BLaER1 (cell line): ENCODE data around the gene ZNF407.
A peak's percentile ranks its signal among the peaks of the same experiment; 100 is the strongest.

Experiments
- H3K27ac ChIP-seq: shearing (Covaris generic); formaldehyde crosslinking; 2 replicates; pipeline ENCODE4 v1.8.1; 2022
- H3K27me3 ChIP-seq: shearing (Covaris generic); formaldehyde crosslinking; 2 replicates; pipeline ENCODE4 v1.8.1; 2022
- H3K36me3 ChIP-seq: shearing (Covaris generic); formaldehyde crosslinking; 2 replicates; pipeline ENCODE4 v1.8.1; 2022
- H3K4me1 ChIP-seq: shearing (Covaris generic); formaldehyde crosslinking; 2 replicates; pipeline ENCODE4 v1.8.1; 2022
- H3K4me2 ChIP-seq: shearing (Covaris generic); formaldehyde crosslinking; 2 replicates; pipeline ENCODE4 v1.8.1; 2022
- H3K4me3 ChIP-seq: shearing (Covaris generic); formaldehyde crosslinking; 2 replicates; pipeline ENCODE4 v1.8.1; 2022
- H3K9ac ChIP-seq: shearing (Covaris generic); formaldehyde crosslinking; 2 replicates; pipeline ENCODE4 v1.8.1; 2022
- H3K9me3 ChIP-seq: shearing (Covaris generic); formaldehyde crosslinking; 2 replicates; pipeline ENCODE4 v1.8.1; 2022
- H4K20me1 ChIP-seq: shearing (Covaris generic); formaldehyde crosslinking; 2 replicates; pipeline ENCODE4 v1.8.1; 2022
- Cebpa-rat ChIP-seq: shearing (Covaris generic); IDR thresholded peaks from 2 replicates; pipeline ENCODE4 v1.8.1; 2022

ZNF407 gene

DNA sequence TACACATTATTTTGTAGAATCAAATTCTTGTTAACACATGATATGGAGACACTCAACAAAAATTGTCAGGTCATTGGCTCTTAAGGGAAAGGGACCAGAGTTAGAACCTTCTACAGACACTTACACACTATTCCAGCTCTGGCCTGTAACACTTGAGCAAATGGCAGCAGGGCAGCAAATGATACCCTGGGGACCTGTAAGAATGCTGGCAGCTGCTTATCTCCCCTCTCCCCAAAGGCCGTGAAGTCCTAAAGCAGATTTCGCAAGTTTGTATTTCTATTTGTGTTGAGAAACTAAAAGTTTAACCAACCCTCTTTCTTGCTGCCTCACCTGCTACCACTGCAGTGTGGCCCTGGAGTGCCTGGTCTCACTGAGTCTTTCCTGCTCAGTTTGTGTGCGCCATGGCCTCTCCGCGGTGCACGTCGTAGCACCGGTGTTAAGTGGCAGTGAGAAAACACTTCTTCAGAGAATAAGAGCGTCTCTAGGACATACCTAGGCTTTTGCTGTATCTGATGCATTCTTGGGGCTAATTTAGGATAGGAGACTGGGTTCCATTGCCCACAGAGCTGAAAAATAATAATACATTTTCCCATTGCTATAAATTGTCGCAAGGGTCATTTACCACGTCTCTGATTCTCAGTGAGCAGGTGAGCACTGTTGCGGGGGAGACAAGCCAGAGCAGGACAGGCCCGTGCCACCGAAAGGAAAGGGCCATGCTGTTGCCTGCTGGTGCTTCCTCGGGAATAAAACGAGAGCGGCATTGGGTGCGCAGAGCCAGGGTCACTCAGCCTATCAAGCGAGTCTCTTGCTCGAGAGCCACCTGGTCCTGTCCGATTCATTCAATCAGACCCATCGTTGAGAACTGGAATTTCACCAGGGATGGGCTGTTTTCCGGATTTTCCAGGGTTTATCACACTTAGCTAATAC lies 406.4 kb downstream of the ZNF407 start:
- H3K27ac ChIP-seq = no peak overlapping the region
- no peak overlapping the region for H3K9ac ChIP-seq
- TF ChIP-seq Cebpa-rat = 0 out of 2 replicates have a peak, but pooled peaks have one; percentile 42
- peaks cover 13% of the 10 kb centered on the region for H3K4me1 ChIP-seq
- H3K9me3 ChIP-seq = no peaks in the 10 kb centered on the region
- H3K4me3 ChIP-seq = no peak overlapping the region
- H3K27me3 ChIP-seq = no peaks in the 10 kb centered on the region
- H4K20me1 ChIP-seq = no peaks in the 10 kb centered on the region
- no peaks in the 10 kb centered on the region for H3K36me3 ChIP-seq
- H3K4me2 ChIP-seq = no peak overlapping the region

DNA sequence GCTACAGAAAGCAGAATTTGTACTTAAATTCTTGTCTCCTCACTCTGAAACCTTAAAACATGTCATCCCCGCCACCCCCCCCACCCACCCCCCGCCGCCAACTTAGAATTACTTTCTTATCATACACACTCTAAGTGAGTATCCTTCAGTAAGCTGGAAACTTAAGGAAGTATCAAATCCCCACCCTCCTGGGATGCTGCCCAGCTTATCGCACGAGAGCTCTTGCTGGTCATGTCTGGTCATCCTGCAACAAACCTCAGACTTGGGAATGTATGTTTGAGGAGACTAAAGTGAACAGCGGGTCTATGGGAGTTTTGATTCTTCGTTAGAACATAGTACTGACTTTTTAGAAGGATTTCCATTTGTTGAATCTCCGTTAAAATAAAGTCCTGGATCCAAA lies 408.0 kb downstream of the ZNF407 start:
- H3K9me3 ChIP-seq = no peaks in the 10 kb centered on the region
- H3K27ac ChIP-seq = no peak overlapping the region
- no peak overlapping the region for H3K4me2 ChIP-seq
- TF ChIP-seq Cebpa-rat = no peak
- peaks cover 13% of the 10 kb centered on the region for H3K4me1 ChIP-seq
- no peaks in the 10 kb centered on the region for H3K36me3 ChIP-seq
- no peak overlapping the region for H3K9ac ChIP-seq
- H3K27me3 ChIP-seq = no peaks in the 10 kb centered on the region
- H3K4me3 ChIP-seq = no peak overlapping the region
- H4K20me1 ChIP-seq = no peaks in the 10 kb centered on the region

GRCh38 chr18:75008186-75008585 lies 410.5 kb downstream of the ZNF407 start:
- H3K27me3 ChIP-seq = no peaks in the 10 kb centered on the region
- H3K9me3 ChIP-seq = no peaks in the 10 kb centered on the region
- peaks cover 5% of the 10 kb centered on the region; the same call in 1 of the 2 replicates for H3K4me1 ChIP-seq
- no peaks in the 10 kb centered on the region for H4K20me1 ChIP-seq
- no peak overlapping the region for H3K4me3 ChIP-seq
- no peak overlapping the region for H3K27ac ChIP-seq
- H3K4me2 ChIP-seq = no peak overlapping the region
- TF ChIP-seq Cebpa-rat = no peak
- no peak overlapping the region for H3K9ac ChIP-seq
- no peaks in the 10 kb centered on the region for H3K36me3 ChIP-seq

- TF ChIP-seq Cebpa-rat = no peak
- no peak overlapping the region for H3K9ac ChIP-seq
- no peaks in the 10 kb centered on the region for H3K9me3 ChIP-seq
- H4K20me1 ChIP-seq = no peaks in the 10 kb centered on the region
- no peaks in the 10 kb centered on the region for H3K27me3 ChIP-seq
- H3K4me3 ChIP-seq = no peak overlapping the region
- no peaks in the 10 kb centered on the region for H3K4me1 ChIP-seq
- H3K27ac ChIP-seq = no peak overlapping the region
- H3K36me3 ChIP-seq = no peaks in the 10 kb centered on the region
- no peak overlapping the region for H3K4me2 ChIP-seq
These were observed 411.6 kb downstream of the ZNF407 start for GRCh38 chr18:75009296-75009695.

DNA sequence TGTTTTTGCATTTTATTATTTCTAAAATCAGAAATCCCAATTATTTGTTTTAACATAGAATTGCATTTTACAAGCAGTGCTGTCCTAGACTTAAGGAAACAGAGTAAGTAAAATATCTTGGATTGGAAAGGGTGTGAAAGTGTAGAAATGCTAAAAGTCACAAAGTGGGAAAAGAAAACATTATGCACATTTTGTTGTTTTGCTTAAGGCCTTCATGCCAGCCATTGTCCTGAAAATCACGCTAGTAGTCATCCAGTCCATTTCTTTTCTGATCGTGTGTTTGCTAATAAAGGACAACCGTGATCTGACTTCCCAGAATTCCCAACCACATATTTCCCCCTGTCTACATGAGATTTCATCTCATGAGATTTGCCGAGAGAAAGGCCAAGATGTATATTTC lies 412.2 kb downstream of the ZNF407 start:
- H3K27ac ChIP-seq = no peak overlapping the region
- H3K36me3 ChIP-seq = no peaks in the 10 kb centered on the region
- H4K20me1 ChIP-seq = no peaks in the 10 kb centered on the region
- H3K27me3 ChIP-seq = no peaks in the 10 kb centered on the region
- no peak overlapping the region for H3K9ac ChIP-seq
- no peaks in the 10 kb centered on the region for H3K9me3 ChIP-seq
- no peak for TF ChIP-seq Cebpa-rat
- H3K4me3 ChIP-seq = no peak overlapping the region
- no peaks in the 10 kb centered on the region for H3K4me1 ChIP-seq
- H3K4me2 ChIP-seq = no peak overlapping the region

- Histone ChIP-seq H3K27ac (no peak overlapping the region), H3K4me3 (no peak overlapping the region)
- TF ChIP-seq Cebpa-rat = no peak
These were observed 412.6 kb downstream of the ZNF407 start for GRCh38 chr18:75010278-75010677.

GRCh38 chr18:75010689-75011088 lies 413.0 kb downstream of the ZNF407 start:
- Histone ChIP-seq H3K36me3 (no peaks in the 10 kb centered on the region), H3K27me3 (no peaks in the 10 kb centered on the region), H3K4me2 (no peak overlapping the region), H3K9me3 (no peaks in the 10 kb centered on the region), H4K20me1 (no peaks in the 10 kb centered on the region), H3K27ac (no peak overlapping the region), H3K4me3 (no peak overlapping the region), H3K4me1 (peaks cover 1% of the 10 kb centered on the region; the same call in 1 of the 2 replicates), H3K9ac (no peak overlapping the region)
- no peak for TF ChIP-seq Cebpa-rat

More at GRCh38 chr18:75010278-75010677, 412.6 kb downstream of the ZNF407 start:
- no peaks in the 10 kb centered on the region for H3K9me3 ChIP-seq
- H3K4me2 ChIP-seq = no peak overlapping the region
- H3K27me3 ChIP-seq = no peaks in the 10 kb centered on the region
- H3K4me1 ChIP-seq = no peaks in the 10 kb centered on the region
- no peaks in the 10 kb centered on the region for H3K36me3 ChIP-seq
- no peak overlapping the region for H3K9ac ChIP-seq
- no peaks in the 10 kb centered on the region for H4K20me1 ChIP-seq

- Histone ChIP-seq H3K27me3 (no peaks in the 10 kb centered on the region), H4K20me1 (no peaks in the 10 kb centered on the region), H3K27ac (no peak overlapping the region), H3K4me3 (no peak overlapping the region), H3K36me3 (no peaks in the 10 kb centered on the region), H3K4me1 (peaks cover 5% of the 10 kb centered on the region; the same call in 1 of the 2 replicates), H3K9me3 (no peaks in the 10 kb centered on the region), H3K4me2 (no peak overlapping the region), H3K9ac (no peak overlapping the region)
- no peak for TF ChIP-seq Cebpa-rat
These were observed 418.5 kb downstream of the ZNF407 start for GRCh38 chr18:75016025-75016717.

DNA sequence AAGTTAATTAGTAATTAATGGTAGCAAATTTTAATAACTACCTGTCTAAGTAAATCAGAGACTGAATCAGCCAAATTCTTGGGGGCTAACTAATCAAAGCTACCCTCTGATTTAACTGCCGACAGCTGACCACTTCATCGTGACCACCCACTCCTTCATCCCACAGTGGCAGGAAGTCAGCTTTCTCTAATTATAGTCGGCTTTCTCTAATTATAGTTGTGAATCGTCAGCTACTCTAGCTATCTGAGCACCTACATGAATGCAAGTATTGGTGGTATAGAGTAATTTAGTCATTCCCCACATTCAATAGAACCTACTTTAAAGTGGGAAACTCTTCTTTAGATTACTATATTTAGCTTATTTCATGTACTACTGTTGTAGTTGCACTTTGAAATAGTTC lies 425.8 kb downstream of the ZNF407 start:
- peak overlapping the region; percentile 36; the same call in 1 of the 2 replicates for H3K4me2 ChIP-seq
- H3K36me3 ChIP-seq = no peaks in the 10 kb centered on the region; the same call in 1 of the 2 replicates
- no peaks in the 10 kb centered on the region for H3K9me3 ChIP-seq
- no peak overlapping the region for H3K9ac ChIP-seq
- no peaks in the 10 kb centered on the region for H4K20me1 ChIP-seq
- no peak overlapping the region for H3K4me3 ChIP-seq
- no peak overlapping the region for H3K27ac ChIP-seq
- H3K27me3 ChIP-seq = no peaks in the 10 kb centered on the region
- H3K4me1 ChIP-seq = peaks cover 5% of the 10 kb centered on the region; the same call in 1 of the 2 replicates
- TF ChIP-seq Cebpa-rat = no peak

GRCh38 chr18:75024871-75025270 lies 427.2 kb downstream of the ZNF407 start:
- Histone ChIP-seq H3K9me3 (no peaks in the 10 kb centered on the region), H3K4me2 (no peak overlapping the region), H3K4me3 (no peak overlapping the region), H3K27me3 (no peaks in the 10 kb centered on the region), H3K27ac (no peak overlapping the region), H3K36me3 (no peaks in the 10 kb centered on the region; the same call in 1 of the 2 replicates), H4K20me1 (no peaks in the 10 kb centered on the region), H3K4me1 (peaks cover 5% of the 10 kb centered on the region; the same call in 1 of the 2 replicates), H3K9ac (no peak overlapping the region)
- TF ChIP-seq Cebpa-rat = no peak
